HepG2 (cell line): Measurements from ENCODE around the gene MACROD2. TPM values are rescaled to one million over a fixed set of nuclear protein-coding genes. Genes with fewer than 3 reads are reported as not detected.

Source experiments
- ATAC-seq: fragments of 200-7000 bp; cut with Tn5 transposase; 3 replicates; pipeline ENCODE4 v1.9.1; 2020; ENCODE audit warnings: mild to moderate bottlenecking, moderate library complexity
- BruUV-seq: library from RNA; stranded (reverse); fragments of 400-500 nt; replicated peaks from 2 replicates; lab custom pipeline; 2021; lab: Mats Ljungman, UMichigan
- CTCF ChIA-PET: fragments of 300-600 bp; formaldehyde crosslinking; extraction: SDS; loops from one replicate; lab custom pipeline; 2021; ENCODE audit warnings: low total read pairs, inconsistent platforms, low intra/inter-chr PET ratio; lab: Yijun Ruan, JAX
- POLR2A ChIA-PET: fragments of 350-600 bp; sonication (Branson Sonifier 250); formaldehyde crosslinking; loops from one replicate; lab custom pipeline; 2020; ENCODE audit warnings: antibody characterized with exemption, inconsistent platforms; lab: Yijun Ruan, JAX
- DNase-seq: peaks from one replicate; pipeline ENCODE4 v3.0.0-alpha.2; 2015; ENCODE audit warnings: low spot score
- FAIRE-seq: peaks from 3 replicates; lab custom pipeline; 2011; peaks lifted over from hg19 to GRCh38; lab: Jason Lieb, UNC
- H2AFZ ChIP-seq: one replicate; pipeline ENCODE4 v1.6.1; 2011; ENCODE audit warnings: low read length, inconsistent platforms
- H3K27ac ChIP-seq: fragments of 300-600 bp; 3 replicates; pipeline ENCODE4 v1.8.0; 2011; ENCODE audit warnings: mixed run types, mild to moderate bottlenecking, mixed read lengths, low read length, inconsistent platforms; ENCODE audit not compliant: insufficient read depth; ENCODE audit errors: extremely low read length
- H3K27me3 ChIP-seq, 2 experiments: fragments of 200-600 bp in 1 of 2; 2 replicates in 1 of 2; 3 replicates in 1 of 2; pipeline versions ENCODE4 v1.6.0 to v1.8.0; 2011; ENCODE audit warnings: low read length in 2 of 2, mild to moderate bottlenecking in 2 of 2, moderate library complexity in 2 of 2, inconsistent platforms in 1 of 2; ENCODE audit not compliant: insufficient read depth in 2 of 2, control insufficient read depth in 1 of 2
- H3K36me3 ChIP-seq, 2 experiments: fragments of 200-600 bp in 1 of 2; replicated peaks in 1 of 2; 2 replicates in 1 of 2; 3 replicates in 1 of 2; pipeline versions ENCODE4 v1.5.1 to v1.8.0; 2011; ENCODE audit warnings: low read length in 2 of 2, inconsistent platforms in 1 of 2; ENCODE audit not compliant: insufficient read depth in 2 of 2, control insufficient read depth in 1 of 2
- H3K4me1 ChIP-seq: 2 replicates; pipeline ENCODE4 v1.5.1; 2012; ENCODE audit warnings: low read length, inconsistent platforms; ENCODE audit not compliant: insufficient read depth
- H3K4me2 ChIP-seq: 2 replicates; pipeline ENCODE4 v1.6.0; 2011; ENCODE audit warnings: low read depth, low read length, inconsistent platforms
- H3K4me3 ChIP-seq, 3 experiments: fragments of 200-600 bp in 1 of 3; sonication (generic), shearing (Covaris generic) in 1 of 3; replicated peaks in 1 of 3; 2 replicates each; pipeline ENCODE4 v1.5.1; 2011 to 2016; ENCODE audit warnings: low read length in 3 of 3, inconsistent platforms in 2 of 3, low read depth in 2 of 3, mild to moderate bottlenecking in 2 of 3, control low read depth in 1 of 3, mixed read lengths in 1 of 3; ENCODE audit not compliant: insufficient read depth in 1 of 3
- H3K79me2 ChIP-seq: one replicate; pipeline ENCODE4 v1.6.1; 2011; ENCODE audit warnings: low read length, inconsistent platforms; ENCODE audit not compliant: insufficient read depth
- H3K9ac ChIP-seq: 2 replicates; pipeline ENCODE4 v1.6.0; 2011; ENCODE audit warnings: mild to moderate bottlenecking, low read depth, low read length, inconsistent platforms; ENCODE audit not compliant: insufficient read depth
- H3K9me3 ChIP-seq: 2 replicates; pipeline ENCODE4 v1.5.1; 2012; ENCODE audit warnings: mild to moderate bottlenecking, low read length
- H4K20me1 ChIP-seq: 2 replicates; pipeline ENCODE4 v1.6.0; 2011; ENCODE audit warnings: inconsistent platforms, mild to moderate bottlenecking, low read length, moderate library complexity; ENCODE audit not compliant: insufficient read depth
- CEBPZ ChIP-seq: IDR thresholded peaks from 2 replicates; pipeline ENCODE4 v1.6.1; 2012; ENCODE audit warnings: low read length, improper control_type of control experiment
- ELK4 ChIP-seq: sonication (generic); formaldehyde crosslinking; IDR thresholded peaks from 2 replicates; pipeline ENCODE4 v1.9.0; 2021; ENCODE audit warnings: missing genetic modification reagents, borderline replicate concordance
- GABPB1 ChIP-seq: IDR thresholded peaks from 2 replicates; pipeline ENCODE4 v1.6.1; 2016; ENCODE audit warnings: mild to moderate bottlenecking, missing genetic modification reagents, moderate library complexity, missing compliant biosample characterization
- IKZF5 ChIP-seq: IDR thresholded peaks from 2 replicates; pipeline ENCODE4 v1.6.1; 2018; ENCODE audit warnings: missing genetic modification reagents, mild to moderate bottlenecking, missing compliant biosample characterization
- IRF9 ChIP-seq: sonication (generic); formaldehyde crosslinking; IDR thresholded peaks from 2 replicates; pipeline ENCODE4 v1.8.0; 2022; ENCODE audit warnings: missing genetic modification reagents, mild to moderate bottlenecking, borderline replicate concordance
- KAT7 ChIP-seq: IDR thresholded peaks from 2 replicates; pipeline ENCODE4 v1.6.1; 2018; ENCODE audit warnings: borderline replicate concordance, missing compliant biosample characterization
- MED1 ChIP-seq: sonication (generic); formaldehyde crosslinking; IDR thresholded peaks from 2 replicates; pipeline ENCODE4 v1.4.0; 2020; ENCODE audit warnings: missing genetic modification reagents
- PCBP1 ChIP-seq: fragments of 200-400 bp; formaldehyde crosslinking; IDR thresholded peaks from 2 replicates; pipeline ENCODE4 v1.6.1; 2017; ENCODE audit warnings: mild to moderate bottlenecking, low read depth, low read length, borderline replicate concordance
- RARA ChIP-seq: IDR thresholded peaks from 2 replicates; pipeline ENCODE4 v1.6.1; 2016; ENCODE audit warnings: missing genetic modification reagents, missing compliant biosample characterization
- RBM39 ChIP-seq: fragments of 200-400 bp; formaldehyde crosslinking; IDR thresholded peaks from one replicate; pipeline ENCODE4 v1.6.1; 2018; ENCODE audit warnings: antibody characterized with exemption, mild to moderate bottlenecking, low read depth, low read length; ENCODE audit not compliant: poor library complexity, severe bottlenecking
- SAFB2 ChIP-seq: sonication (generic); formaldehyde crosslinking; IDR thresholded peaks from 2 replicates; pipeline ENCODE4 v1.5.1; 2020; ENCODE audit warnings: missing genetic modification reagents, low read depth, mild to moderate bottlenecking, borderline replicate concordance
- SATB2 ChIP-seq: sonication (generic); formaldehyde crosslinking; IDR thresholded peaks from 2 replicates; pipeline ENCODE4 v1.5.0; 2020; ENCODE audit warnings: missing genetic modification reagents
- ZBTB26 ChIP-seq: IDR thresholded peaks from 2 replicates; pipeline ENCODE4 v1.6.1; 2016; ENCODE audit warnings: missing compliant biosample characterization, missing genetic modification reagents, borderline replicate concordance
- ZNF614 ChIP-seq: IDR thresholded peaks from 2 replicates; pipeline ENCODE4 v1.6.1; 2018; ENCODE audit warnings: missing biosample characterization, missing genetic modification reagents, inconsistent platforms, borderline replicate concordance
- ZNF7 ChIP-seq: IDR thresholded peaks from 2 replicates; pipeline ENCODE4 v1.6.1; 2016; ENCODE audit warnings: missing biosample characterization, missing genetic modification reagents
- ZNF746 ChIP-seq: sonication (generic); formaldehyde crosslinking; IDR thresholded peaks from 2 replicates; pipeline ENCODE4 v1.8.0; 2022; ENCODE audit warnings: mild to moderate bottlenecking, missing genetic modification reagents
- ZSCAN30 ChIP-seq: sonication (generic); formaldehyde crosslinking; IDR thresholded peaks from 2 replicates; pipeline ENCODE4 v1.5.0; 2020; ENCODE audit warnings: mild to moderate bottlenecking, missing genetic modification reagents
- WGBS: methylation state at CpG from one replicate; pipeline ENCODE4 v1.1.6; 2017; ENCODE audit warnings: low lambda C conversion rate; 5-methylcytosine and 5-hydroxymethylcytosine counted together
- in situ Hi-C: cut with HindIII; loops from 2 replicates; pipeline ENCODE4 v1.10.0; 2017; ENCODE audit warnings: low pct_unique_long_range_greater_than_20kb; ENCODE audit not compliant: extremely low pct_ligation_motif_present
- intact Hi-C: fragments of 100-400 bp; cut with micrococcal nuclease; formaldehyde crosslinking; loops from one replicate; pipeline ENCODE4 v1.10.0; 2022; ENCODE audit not compliant: unreplicated experiment
- polyA plus RNA-seq, 8 experiments: library from polyadenylated mRNA; depleted of rRNA in 3 of 8; stranded (reverse) in 7 of 8; unstranded in 1 of 8; fragments of >200 nt; fragmentation: Illumina TruSeq in 4 of 8; extraction: Trizol in 4 of 8; gene quantifications; 2 replicates each; pipeline versions ENCODE4 v1.2.1 to v1.2.3, GENCODE V29; 2011 to 2016; ENCODE audit warnings: low read depth in 4 of 8, missing spikeins in 1 of 8, mixed read lengths in 1 of 8; ENCODE audit not compliant: insufficient read depth in 1 of 8
- total RNA-seq, 5 experiments: library from RNA; depleted of rRNA; stranded (reverse); fragments of >200 nt; fragmentation: Illumina TruSeq; extraction: Trizol; gene quantifications; 2 replicates each; pipeline ENCODE4 v1.2.3, GENCODE V29; 2016; ENCODE audit warnings: low read depth in 1 of 5

Gene MACROD2
- total and polyA plus RNA-seq, 2 of the 13 experiments (the other 11 are each of a cell fraction or from before 2014, with no cell fraction given): 0.13 to 0.51 TPM

GRCh38 chr20:15882553-15882952 lies 1887.2 kb downstream of the MACROD2 start (continued):
- TF ChIP-seq IKZF5 (no peak), ZSCAN30 (CRISPR knock-in tag) (no peak), GABPB1 (no peak)

GRCh38 chr20:15886250-15886649 lies 1890.9 kb downstream of the MACROD2 start:
- POLR2A ChIA-PET: no interaction called here
- WGBS: 11% methylated on average over 2 of the region's 2 CpGs
- in situ Hi-C loops: no loop called here
- CTCF ChIA-PET: no interaction called here
- FAIRE-seq: no peak
- Histone ChIP-seq H3K4me1 (no peaks in the 10 kb centered on the region), H3K27me3 (no peaks in the 10 kb centered on the region), H3K4me3 (no peak overlapping the region), H3K27ac (no peak overlapping the region), H2AFZ (no peak overlapping the region), H3K79me2 (no peaks in the 10 kb centered on the region), H3K9ac (no peak overlapping the region), H3K9me3 (peaks cover 89% of the 10 kb centered on the region), H3K36me3 (no peaks in the 10 kb centered on the region), H4K20me1 (no peaks in the 10 kb centered on the region), H3K4me2 (no peak overlapping the region)
- no TSS peak for BruUV-seq
- no peak for ATAC-seq
- no peak for DNase-seq
- intact Hi-C loops: no loop called here
- no peak for TF ChIP-seq ZNF614 (CRISPR knock-in tag)
- TF ChIP-seq ZNF7 (CRISPR knock-in tag): no peak
- TF ChIP-seq MED1: no peak
- TF ChIP-seq KAT7 (CRISPR knock-in tag): no peak
- no peak for TF ChIP-seq SATB2 (CRISPR knock-in tag)
- no peak for TF ChIP-seq IRF9
- no peak for TF ChIP-seq ZBTB26 (CRISPR knock-in tag)
- no peak for TF ChIP-seq ZNF746 (CRISPR knock-in tag)
- TF ChIP-seq ELK4: no peak
- no peak for TF ChIP-seq RBM39
- TF ChIP-seq CEBPZ: no peak
- no peak for TF ChIP-seq SAFB2 (CRISPR knock-in tag)
- TF ChIP-seq RARA (CRISPR knock-in tag): no peak
- TF ChIP-seq PCBP1: no peak
